Measurements from ENCODE around the gene RHBG.
A peak's percentile ranks its signal among the peaks of the same experiment; 100 is the strongest.

The RHBG gene

GRCh38 chr1:156378557-156378956 lies 9.5 kb downstream of the RHBG start:
- no peak for DNase-seq (ENCODE audit: extremely low spot score)
- TF ChIP-seq CTCF (IDR thresholded peaks at IDR 0.05; ENCODE audit: control extremely low read depth, extremely low read depth, low read depth, missing control alignments) = no peak
- ChIA-PET POLR2A (no interaction called here), CTCF (interaction anchor here (1.3 to 17.1 kb wide), 5 partner anchors 7 to 185 kb away, joined by 3 to 480 read pairs (median 4); no protein-coding TSS in a partner anchor)

- ChIA-PET POLR2A (interaction anchor here (0.7 kb wide), 1 partner anchor 95 kb away, joined by 6 read pairs; no protein-coding TSS in a partner anchor), CTCF (interaction anchor here (1.3 to 17.1 kb wide), 3 partner anchors 10 to 71 kb away, joined by 3 to 480 read pairs (median 3); no protein-coding TSS in a partner anchor)
- TF ChIP-seq CTCF (IDR thresholded peaks at IDR 0.05; ENCODE audit: control extremely low read depth, extremely low read depth, low read depth, missing control alignments) = no peak
- no peak for DNase-seq (ENCODE audit: extremely low spot score)
These were observed 10.6 kb downstream of the RHBG start for GRCh38 chr1:156379420-156380165.

- ChIA-PET POLR2A (no interaction called here), CTCF (interaction anchor here (0.7 to 17.1 kb wide), 14 partner anchors 10 to 262 kb away, joined by 3 to 480 read pairs (median 6); partner anchors contain the start of gene TTC24)
- TF ChIP-seq CTCF (IDR thresholded peaks at IDR 0.05; ENCODE audit: control extremely low read depth, extremely low read depth, low read depth, missing control alignments) = no peak
- no peak for DNase-seq (ENCODE audit: extremely low spot score)
These were observed 13.6 kb downstream of the RHBG start for GRCh38 chr1:156382561-156382960.

- ChIA-PET CTCF (interaction anchor here (1.0 to 17.1 kb wide), 14 partner anchors 10 to 261 kb away, joined by 3 to 480 read pairs (median 6); no protein-coding TSS in a partner anchor), POLR2A (no interaction called here)
- peak; percentile 97 for TF ChIP-seq CTCF (IDR thresholded peaks at IDR 0.05; ENCODE audit: control extremely low read depth, extremely low read depth, low read depth, missing control alignments)
- DNase-seq (ENCODE audit: extremely low spot score) = peak; percentile 87
These were observed 14.0 kb downstream of the RHBG start for GRCh38 chr1:156383023-156383422.

GRCh38 chr1:156384007-156384406 lies 15.0 kb downstream of the RHBG start:
- POLR2A ChIA-PET = no interaction called here
- TF ChIP-seq CTCF (IDR thresholded peaks at IDR 0.05; ENCODE audit: control extremely low read depth, extremely low read depth, low read depth, missing control alignments) = no peak
- CTCF ChIA-PET = interaction anchor here (0.6 to 17.1 kb wide), 13 partner anchors 10 to 243 kb away, joined by 3 to 480 read pairs (median 55); partner anchors contain the start of gene RHBG
- no peak for DNase-seq (ENCODE audit: extremely low spot score)

GRCh38 chr1:156384658-156385057 lies 15.6 kb downstream of the RHBG start:
- POLR2A ChIA-PET = no interaction called here
- DNase-seq (ENCODE audit: extremely low spot score) = no peak

More at GRCh38 chr1:156384658-156385057, 15.6 kb downstream of the RHBG start:
- no peak for TF ChIP-seq CTCF (IDR thresholded peaks at IDR 0.05; ENCODE audit: control extremely low read depth, extremely low read depth, low read depth, missing control alignments)
- CTCF ChIA-PET = interaction anchor here (0.6 to 17.1 kb wide), 19 partner anchors 11 to 242 kb away, joined by 3 to 480 read pairs (median 16); partner anchors contain the start of gene RHBG
